Prostate gland (tissue), 2 donors: ENCODE measurements around the gene ABL2.

Experiments
- POLR2A ChIP-seq: fragments of 450-650 bp; IDR thresholded peaks from one replicate; pipeline ENCODE4 v1.6.1; 2016; ENCODE audit warnings: antibody characterized with exemption, mild to moderate bottlenecking
- POLR2AphosphoS5 ChIP-seq: sonication (generic); formaldehyde crosslinking; IDR thresholded peaks from one replicate; pipeline ENCODE4 v1.6.1; 2017; ENCODE audit warnings: antibody characterized with exemption
- TF ChIP-seq, protein P1 (sequence below), 4 experiments: fragments of 200-600 bp in 2 of 4; fragments of 450-650 bp in 2 of 4; sonication (generic) in 2 of 4; IDR thresholded peaks; 1 replicate in 3 of 4; 2 replicates in 1 of 4; pipeline ENCODE4 v1.5.1; 2016 to 2019; ENCODE audit warnings: antibody characterized with exemption in 4 of 4, mild to moderate bottlenecking in 2 of 4, moderate library complexity in 2 of 4

DNA sequence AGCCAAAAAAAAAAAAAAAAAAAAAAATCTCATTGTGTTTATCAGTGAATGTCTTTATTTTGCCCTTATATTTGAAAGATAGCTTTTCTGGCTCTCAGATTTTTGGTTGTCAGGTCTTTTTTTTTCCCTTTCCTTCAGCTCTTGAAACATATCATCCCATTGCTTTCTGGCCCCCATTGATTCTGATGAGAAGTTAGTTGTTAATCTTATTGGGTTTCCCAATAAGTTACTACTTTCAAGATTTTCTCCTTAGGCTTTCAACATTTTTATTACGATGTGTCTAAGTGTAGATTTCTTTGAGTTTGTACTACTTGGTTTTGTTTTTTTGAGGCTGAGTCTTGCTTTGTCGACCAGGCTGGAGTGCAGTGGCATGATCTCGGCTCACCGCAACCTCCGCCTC lies 49.4 kb upstream of the ABL2 start:
- TF ChIP-seq POLR2AphosphoS5 (no peak), POLR2A (no peak)
- TF ChIP-seq, protein P1, sequence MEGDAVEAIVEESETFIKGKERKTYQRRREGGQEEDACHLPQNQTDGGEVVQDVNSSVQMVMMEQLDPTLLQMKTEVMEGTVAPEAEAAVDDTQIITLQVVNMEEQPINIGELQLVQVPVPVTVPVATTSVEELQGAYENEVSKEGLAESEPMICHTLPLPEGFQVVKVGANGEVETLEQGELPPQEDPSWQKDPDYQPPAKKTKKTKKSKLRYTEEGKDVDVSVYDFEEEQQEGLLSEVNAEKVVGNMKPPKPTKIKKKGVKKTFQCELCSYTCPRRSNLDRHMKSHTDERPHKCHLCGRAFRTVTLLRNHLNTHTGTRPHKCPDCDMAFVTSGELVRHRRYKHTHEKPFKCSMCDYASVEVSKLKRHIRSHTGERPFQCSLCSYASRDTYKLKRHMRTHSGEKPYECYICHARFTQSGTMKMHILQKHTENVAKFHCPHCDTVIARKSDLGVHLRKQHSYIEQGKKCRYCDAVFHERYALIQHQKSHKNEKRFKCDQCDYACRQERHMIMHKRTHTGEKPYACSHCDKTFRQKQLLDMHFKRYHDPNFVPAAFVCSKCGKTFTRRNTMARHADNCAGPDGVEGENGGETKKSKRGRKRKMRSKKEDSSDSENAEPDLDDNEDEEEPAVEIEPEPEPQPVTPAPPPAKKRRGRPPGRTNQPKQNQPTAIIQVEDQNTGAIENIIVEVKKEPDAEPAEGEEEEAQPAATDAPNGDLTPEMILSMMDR (IDR thresholded peaks at IDR 0.05): no peak
